Gastrocnemius medialis (tissue), 4 donors: ENCODE data around the gene CSGALNACT2. TPM values are rescaled to one million over a fixed set of nuclear protein-coding genes. Genes with fewer than 3 reads are reported as not detected.

Source experiments
- ATAC-seq, 2 donors: fragments of 150-250 bp; one replicate each; pipeline ENCODE4 v1.9.1; 2016
- DNase-seq, 2 donors: peaks; one replicate each; pipeline ENCODE4 v3.0.0-alpha.2; 2019
- H3K27ac ChIP-seq, 4 donors: fragments of 200-600 bp; sonication (generic); 1 replicate in 1 of 4; 2 replicates in 3 of 4; pipeline ENCODE4 v1.5.1; 2016 to 2018; ENCODE audit warnings: mild to moderate bottlenecking in 2 of 4, moderate library complexity in 1 of 4
- H3K27me3 ChIP-seq, 3 donors: fragments of 200-600 bp; sonication (generic) in 2 of 3; 1 replicate in 1 of 3; 2 replicates in 2 of 3; pipeline versions ENCODE4 v1.5.1 to v1.6.0; 2016 to 2019; ENCODE audit warnings: mild to moderate bottlenecking in 1 of 3, moderate library complexity in 1 of 3
- H3K36me3 ChIP-seq, 2 donors: fragments of 200-600 bp; sonication (generic) in 1 of 2; one replicate each; pipeline ENCODE4 v1.5.1; 2017 to 2018
- H3K4me1 ChIP-seq, 2 donors: fragments of 200-600 bp; sonication (generic) in 1 of 2; one replicate each; pipeline ENCODE4 v1.5.1; 2016 to 2017; ENCODE audit warnings: mild to moderate bottlenecking in 2 of 2
- H3K4me3 ChIP-seq, 4 donors: fragments of 200-600 bp; sonication (generic) in 3 of 4; 1 replicate in 1 of 4; 2 replicates in 3 of 4; pipeline ENCODE4 v1.5.1; 2016 to 2019; ENCODE audit warnings: mild to moderate bottlenecking in 2 of 4
- H3K9me3 ChIP-seq, 3 donors: fragments of 200-600 bp; sonication (generic) in 2 of 3; 1 replicate in 1 of 3; 2 replicates in 2 of 3; pipeline ENCODE4 v1.5.1; 2016 to 2019
- CTCF ChIP-seq, 5 experiments: fragments of 450-650 bp in 3 of 5; fragments of 200-600 bp in 2 of 5; sonication (generic) in 2 of 5; IDR thresholded peaks in 4 of 5; conservative IDR thresholded peaks in 1 of 5; 1 replicate in 4 of 5; 2 replicates in 1 of 5; pipeline ENCODE4 v1.5.1; 2016 to 2019; ENCODE audit warnings: antibody characterized with exemption in 5 of 5, mild to moderate bottlenecking in 3 of 5, moderate library complexity in 3 of 5
- POLR2A ChIP-seq, 2 donors: fragments of 450-650 bp; IDR thresholded peaks; one replicate each; pipeline ENCODE4 v1.6.1; 2017; ENCODE audit warnings: antibody characterized with exemption in 2 of 2, mild to moderate bottlenecking in 2 of 2, moderate library complexity in 2 of 2
- in situ Hi-C, 4 donors: fragments of 200-750 bp; cut with MboI; loops; one replicate each; pipeline versions ENCODE4 v1.15.0 to v1.8.0; 2017; ENCODE audit warnings: low sequenced_read_pairs in 4 of 4
- intact Hi-C: fragments of 100-400 bp; cut with DNase I; formaldehyde crosslinking; loops from one replicate; pipeline ENCODE4 v1.15.1; 2023; ENCODE audit warnings: low total_unique reads
- total RNA-seq, 4 donors: library from RNA; depleted of rRNA; stranded (reverse); fragments of >200 nt; gene quantifications; one replicate each; pipeline versions ENCODE4 v1.1.0 to v1.2.3, GENCODE V29; 2016

Gene CSGALNACT2
- total RNA-seq, 4 donors from 2014 or later = 12.3 to 17.3 (median 14.1) TPM

- H3K27me3 ChIP-seq = no peaks in the 10 kb centered on the region
- H3K9me3 ChIP-seq = no peaks in the 10 kb centered on the region
- H3K4me1 ChIP-seq = no peaks in the 10 kb centered on the region
- no peaks in the 10 kb centered on the region for H3K36me3 ChIP-seq
- in situ Hi-C loops (no loop called here), intact Hi-C loops (no loop called here)
- ATAC-seq = no peak
- DNase-seq = no peak
- H3K4me3 ChIP-seq = no peak overlapping the region
- TF ChIP-seq POLR2A (IDR thresholded peaks at IDR 0.05) = no peak
- no peak for TF ChIP-seq CTCF (IDR thresholded peaks at IDR 0.05 in 4 of 5, conservative IDR thresholded peaks at IDR 0.05 in 1 of 5)
- H3K27ac ChIP-seq = no peak overlapping the region
These were observed 9.9 kb upstream of the CSGALNACT2 start for GRCh38 chr10:43128331-43128730.

GRCh38 chr10:43128958-43129706, 9.1 kb upstream of the CSGALNACT2 start:
- in situ Hi-C loops = no loop called here
- intact Hi-C loops = no loop called here
- Histone ChIP-seq H3K27me3 (no peaks in the 10 kb centered on the region), H3K36me3 (no peaks in the 10 kb centered on the region), H3K4me1 (no peaks in the 10 kb centered on the region), H3K9me3 (no peaks in the 10 kb centered on the region), H3K27ac (peak overlapping the region in 1 of 4 donors; percentile 12), H3K4me3 (no peak overlapping the region)
- no peak for TF ChIP-seq POLR2A (IDR thresholded peaks at IDR 0.05)
- TF ChIP-seq CTCF (IDR thresholded peaks at IDR 0.05 in 4 of 5, conservative IDR thresholded peaks at IDR 0.05 in 1 of 5) = no peak
- ATAC-seq (peak; percentile 55 to 63), DNase-seq (no peak)

GRCh38 chr10:43130770-43131171, 7.5 kb upstream of the CSGALNACT2 start:
- DNase-seq (no peak), ATAC-seq (no peak)
- in situ Hi-C loops (no loop called here), intact Hi-C loops (no loop called here)
- H3K27ac ChIP-seq = no peak overlapping the region
- no peaks in the 10 kb centered on the region for H3K27me3 ChIP-seq
- no peak overlapping the region for H3K4me3 ChIP-seq
- TF ChIP-seq POLR2A (IDR thresholded peaks at IDR 0.05) = no peak
- no peak for TF ChIP-seq CTCF (IDR thresholded peaks at IDR 0.05 in 4 of 5, conservative IDR thresholded peaks at IDR 0.05 in 1 of 5)
- H3K36me3 ChIP-seq = no peaks in the 10 kb centered on the region
- H3K9me3 ChIP-seq = no peaks in the 10 kb centered on the region
- no peaks in the 10 kb centered on the region for H3K4me1 ChIP-seq

GRCh38 chr10:43131256-43131655, 7.0 kb upstream of the CSGALNACT2 start:
- Histone ChIP-seq H3K4me1 (no peaks in the 10 kb centered on the region), H3K4me3 (no peak overlapping the region), H3K9me3 (no peaks in the 10 kb centered on the region), H3K27me3 (no peaks in the 10 kb centered on the region), H3K27ac (no peak overlapping the region), H3K36me3 (no peaks in the 10 kb centered on the region)
- ATAC-seq = no peak
- no peak for TF ChIP-seq POLR2A (IDR thresholded peaks at IDR 0.05)
- no peak for TF ChIP-seq CTCF (IDR thresholded peaks at IDR 0.05 in 4 of 5, conservative IDR thresholded peaks at IDR 0.05 in 1 of 5)
- no peak for DNase-seq
- intact Hi-C loops = no loop called here
- in situ Hi-C loops = no loop called here

- Histone ChIP-seq H3K4me1 (peaks cover 0 to 1% of the 10 kb centered on the region in 2 donors), H3K9me3 (no peaks in the 10 kb centered on the region), H3K36me3 (no peaks in the 10 kb centered on the region), H3K27me3 (no peaks in the 10 kb centered on the region), H3K4me3 (no peak overlapping the region), H3K27ac (no peak overlapping the region)
- no peak for DNase-seq
- no peak for ATAC-seq
- intact Hi-C loops = no loop called here
- no peak for TF ChIP-seq CTCF (IDR thresholded peaks at IDR 0.05 in 4 of 5, conservative IDR thresholded peaks at IDR 0.05 in 1 of 5)
- TF ChIP-seq POLR2A (IDR thresholded peaks at IDR 0.05) = no peak
- in situ Hi-C loops = no loop called here
These were observed 6.3 kb upstream of the CSGALNACT2 start for GRCh38 chr10:43131906-43132305.
